Gastrocnemius medialis (tissue), 4 donors: Measurements from ENCODE around the gene LRRC28.
"Not testable (repeated sequence)": the region's sequence is repeated elsewhere in the genome, so short reads cannot be mapped to it uniquely, and the experiment has no call there.

Experiments used
- CTCF ChIP-seq, 5 experiments: fragments of 450-650 bp in 3 of 5; fragments of 200-600 bp in 2 of 5; sonication (generic) in 2 of 5; IDR thresholded peaks in 4 of 5; conservative IDR thresholded peaks in 1 of 5; 1 replicate in 4 of 5; 2 replicates in 1 of 5; pipeline ENCODE4 v1.5.1; 2016 to 2019; ENCODE audit warnings: antibody characterized with exemption in 5 of 5, mild to moderate bottlenecking in 3 of 5, moderate library complexity in 3 of 5
- POLR2A ChIP-seq, 2 donors: fragments of 450-650 bp; IDR thresholded peaks; one replicate each; pipeline ENCODE4 v1.6.1; 2017; ENCODE audit warnings: antibody characterized with exemption in 2 of 2, mild to moderate bottlenecking in 2 of 2, moderate library complexity in 2 of 2

- not testable (repeated sequence) for TF ChIP-seq POLR2A (IDR thresholded peaks at IDR 0.05); CTCF (IDR thresholded peaks at IDR 0.05 in 4 of 5, conservative IDR thresholded peaks at IDR 0.05 in 1 of 5)
Measured at GRCh38 chr15:99401216-99401615, 149.9 kb downstream of the LRRC28 start.
